GM12878 (cell line): ENCODE measurements around the gene FGF1. TPM values are rescaled to one million over a fixed set of nuclear protein-coding genes. Genes with fewer than 3 reads are reported as not detected.

Experiments
- CREM ChIP-seq: IDR thresholded peaks from 2 replicates; pipeline ENCODE4 v1.6.1; 2014; ENCODE audit warnings: antibody characterized with exemption, low read depth
- ESRRA ChIP-seq: IDR thresholded peaks from 2 replicates; pipeline ENCODE4 v1.6.1; 2012; ENCODE audit warnings: mild to moderate bottlenecking, low read length, improper control_type of control experiment
- EZH2 ChIP-seq: IDR thresholded peaks from 2 replicates; pipeline ENCODE4 v1.6.1; 2012; ENCODE audit warnings: low read depth, mild to moderate bottlenecking, control low read depth, inconsistent platforms, low read length, borderline replicate concordance; ENCODE audit not compliant: control insufficient read depth
- HCFC1 ChIP-seq: fragments of 150-350 bp; IDR thresholded peaks from 2 replicates; pipeline ENCODE4 v1.6.1; 2014; ENCODE audit warnings: low read length
- MTA2 ChIP-seq: fragments of 450-650 bp; IDR thresholded peaks from 2 replicates; pipeline ENCODE4 v1.6.1; 2016; ENCODE audit warnings: low read depth, mild to moderate bottlenecking, moderate library complexity
- SREBF1 ChIP-seq: IDR thresholded peaks from 2 replicates; pipeline ENCODE4 v1.6.1; 2012; ENCODE audit warnings: mild to moderate bottlenecking, low read length
- TCF12 ChIP-seq: IDR thresholded peaks from 2 replicates; pipeline ENCODE4 v1.6.1; 2011; ENCODE audit warnings: low read depth, mild to moderate bottlenecking, low read length
- ZSCAN29 ChIP-seq: fragments of 450-650 bp; IDR thresholded peaks from 2 replicates; pipeline ENCODE4 v1.6.1; 2017; ENCODE audit warnings: mild to moderate bottlenecking, moderate library complexity
- polyA plus RNA-seq, 11 experiments: library from polyadenylated mRNA; depleted of rRNA in 4 of 11; unstranded in 6 of 11; stranded (reverse) in 5 of 11; fragments of >200 nt; fragmentation: Nextera tagmentation in 4 of 11; fragmentation: Illumina TruSeq in 1 of 11; extraction: Ambion mirVana in 4 of 11; extraction: Trizol in 1 of 11; gene quantifications; 1 replicate in 1 of 11; 2 replicates in 10 of 11; pipeline versions ENCODE4 v1.2.1 to v1.2.3, GENCODE V29; 2011 to 2016; ENCODE audit warnings: inconsistent platforms in 2 of 11, missing spikeins in 2 of 11, low read depth in 1 of 11
- total RNA-seq, 4 experiments: library from RNA; depleted of rRNA in 3 of 4; stranded (reverse); fragments of >200 nt in 3 of 4; fragmentation: Illumina TruSeq in 1 of 4; extraction: Trizol in 1 of 4; gene quantifications; 2 replicates each; pipeline versions ENCODE4 v1.2.1 to v1.2.3, GENCODE V29; 2013 to 2021
- TF ChIP-seq, protein P1 (sequence below): fragments of 450-650 bp; IDR thresholded peaks from 2 replicates; pipeline ENCODE4 v1.6.1; 2017; ENCODE audit warnings: mild to moderate bottlenecking, moderate library complexity
- TF ChIP-seq, protein P2 (sequence below): IDR thresholded peaks from 2 replicates; pipeline ENCODE4 v1.6.1; 2012; ENCODE audit warnings: low read length, inconsistent platforms

Gene FGF1
- total and polyA plus RNA-seq, 10 of the 15 experiments (the other 5 are each of a cell fraction or from before 2014, with no cell fraction given), result not detected

DNA sequence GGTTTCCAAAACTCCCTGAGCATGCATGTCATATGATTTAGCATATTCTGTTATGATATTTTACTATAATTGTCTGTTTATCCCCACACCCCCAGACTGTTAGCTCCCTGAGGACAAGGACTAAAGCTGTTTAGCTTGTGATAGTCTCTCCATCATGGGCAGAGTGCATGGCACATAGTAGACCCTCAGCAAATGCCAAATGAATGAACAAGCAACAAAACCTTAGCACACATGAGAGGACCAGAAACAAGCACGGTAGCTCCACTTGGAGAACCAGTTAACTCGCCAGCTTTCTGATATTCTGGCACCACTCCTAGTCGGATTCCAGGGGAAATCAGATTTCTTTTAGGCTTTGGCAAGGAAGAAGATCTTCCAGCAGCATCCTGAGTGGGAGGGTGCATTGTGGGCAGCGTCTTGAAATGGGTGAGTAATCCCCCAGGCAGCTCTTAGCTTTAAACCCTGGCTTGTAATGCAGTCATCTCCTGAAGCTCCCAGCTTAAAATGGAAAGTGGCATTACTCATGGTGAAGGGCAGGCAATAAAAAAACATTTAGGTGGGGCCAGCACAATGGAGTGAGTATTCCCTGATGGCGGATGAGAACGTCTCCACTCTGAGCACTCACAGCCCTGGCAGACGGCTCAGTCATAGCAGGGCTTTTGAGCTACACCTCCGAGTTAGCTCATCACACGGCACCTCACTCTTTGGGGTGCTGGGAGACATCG lies 41.1 kb downstream of the FGF1 start (continued):
- TF ChIP-seq, protein P1, sequence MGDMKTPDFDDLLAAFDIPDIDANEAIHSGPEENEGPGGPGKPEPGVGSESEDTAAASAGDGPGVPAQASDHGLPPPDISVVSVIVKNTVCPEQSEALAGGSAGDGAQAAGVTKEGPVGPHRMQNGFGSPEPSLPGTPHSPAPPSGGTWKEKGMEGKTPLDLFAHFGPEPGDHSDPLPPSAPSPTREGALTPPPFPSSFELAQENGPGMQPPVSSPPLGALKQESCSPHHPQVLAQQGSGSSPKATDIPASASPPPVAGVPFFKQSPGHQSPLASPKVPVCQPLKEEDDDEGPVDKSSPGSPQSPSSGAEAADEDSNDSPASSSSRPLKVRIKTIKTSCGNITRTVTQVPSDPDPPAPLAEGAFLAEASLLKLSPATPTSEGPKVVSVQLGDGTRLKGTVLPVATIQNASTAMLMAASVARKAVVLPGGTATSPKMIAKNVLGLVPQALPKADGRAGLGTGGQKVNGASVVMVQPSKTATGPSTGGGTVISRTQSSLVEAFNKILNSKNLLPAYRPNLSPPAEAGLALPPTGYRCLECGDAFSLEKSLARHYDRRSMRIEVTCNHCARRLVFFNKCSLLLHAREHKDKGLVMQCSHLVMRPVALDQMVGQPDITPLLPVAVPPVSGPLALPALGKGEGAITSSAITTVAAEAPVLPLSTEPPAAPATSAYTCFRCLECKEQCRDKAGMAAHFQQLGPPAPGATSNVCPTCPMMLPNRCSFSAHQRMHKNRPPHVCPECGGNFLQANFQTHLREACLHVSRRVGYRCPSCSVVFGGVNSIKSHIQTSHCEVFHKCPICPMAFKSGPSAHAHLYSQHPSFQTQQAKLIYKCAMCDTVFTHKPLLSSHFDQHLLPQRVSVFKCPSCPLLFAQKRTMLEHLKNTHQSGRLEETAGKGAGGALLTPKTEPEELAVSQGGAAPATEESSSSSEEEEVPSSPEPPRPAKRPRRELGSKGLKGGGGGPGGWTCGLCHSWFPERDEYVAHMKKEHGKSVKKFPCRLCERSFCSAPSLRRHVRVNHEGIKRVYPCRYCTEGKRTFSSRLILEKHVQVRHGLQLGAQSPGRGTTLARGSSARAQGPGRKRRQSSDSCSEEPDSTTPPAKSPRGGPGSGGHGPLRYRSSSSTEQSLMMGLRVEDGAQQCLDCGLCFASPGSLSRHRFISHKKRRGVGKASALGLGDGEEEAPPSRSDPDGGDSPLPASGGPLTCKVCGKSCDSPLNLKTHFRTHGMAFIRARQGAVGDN, result no peak
- TF ChIP-seq SREBF1, result no peak
- no peak for TF ChIP-seq CREM
- TF ChIP-seq, protein P2, sequence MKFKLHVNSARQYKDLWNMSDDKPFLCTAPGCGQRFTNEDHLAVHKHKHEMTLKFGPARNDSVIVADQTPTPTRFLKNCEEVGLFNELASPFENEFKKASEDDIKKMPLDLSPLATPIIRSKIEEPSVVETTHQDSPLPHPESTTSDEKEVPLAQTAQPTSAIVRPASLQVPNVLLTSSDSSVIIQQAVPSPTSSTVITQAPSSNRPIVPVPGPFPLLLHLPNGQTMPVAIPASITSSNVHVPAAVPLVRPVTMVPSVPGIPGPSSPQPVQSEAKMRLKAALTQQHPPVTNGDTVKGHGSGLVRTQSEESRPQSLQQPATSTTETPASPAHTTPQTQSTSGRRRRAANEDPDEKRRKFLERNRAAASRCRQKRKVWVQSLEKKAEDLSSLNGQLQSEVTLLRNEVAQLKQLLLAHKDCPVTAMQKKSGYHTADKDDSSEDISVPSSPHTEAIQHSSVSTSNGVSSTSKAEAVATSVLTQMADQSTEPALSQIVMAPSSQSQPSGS, result no peak
- TF ChIP-seq EZH2, result no peak
- no peak for TF ChIP-seq TCF12
- TF ChIP-seq ESRRA, result no peak
- TF ChIP-seq ZSCAN29, result no peak
- no peak for TF ChIP-seq HCFC1
- no peak for TF ChIP-seq MTA2
- TF ChIP-seq, all 136 proteins: peak for 0
